A549 (cell line): Measurements from ENCODE around the gene ODAD3. TPM values are rescaled to one million over a fixed set of nuclear protein-coding genes. Genes with fewer than 3 reads are reported as not detected.

Experiments used
- ATAC-seq, 2 experiments: fragments of 200-7000 bp in 1 of 2; fragments of >200 bp in 1 of 2; cut with Nextera tagmentation in 1 of 2; cut with Tn5 transposase in 1 of 2; 3 replicates each; pipeline versions ENCODE4 v1.8.0 to v1.9.1; 2018 to 2020; ENCODE audit warnings: mild to moderate bottlenecking in 1 of 2, moderate library complexity in 1 of 2
- CTCF ChIA-PET: fragments of 300-600 bp; sonication (Branson Sonifier 250); formaldehyde crosslinking; extraction: SDS; loops from one replicate; lab custom pipeline; 2021; ENCODE audit warnings: antibody characterized with exemption, inconsistent platforms; lab: Yijun Ruan, JAX
- POLR2A ChIA-PET: fragments of 350-600 bp; formaldehyde crosslinking; extraction: SDS; loops from one replicate; lab custom pipeline; 2021; ENCODE audit warnings: antibody characterized with exemption, inconsistent platforms; lab: Yijun Ruan, JAX
- DNase-seq, 2 experiments: peaks; one replicate each; pipeline versions ENCODE4 v3.0.0 to v3.0.0-alpha.2; 2011 to 2016; ENCODE audit warnings: low read depth in 1 of 2, low spot score in 1 of 2
- FAIRE-seq: peaks from 2 replicates; lab custom pipeline; 2011; peaks lifted over from hg19 to GRCh38; lab: Jason Lieb, UNC
- H3K27ac ChIP-seq, 2 experiments: fragments of >200 bp; sonication (Bioruptor Twin); formaldehyde crosslinking; 3 replicates each; pipeline ENCODE4 v1.5.1; 2016 to 2017
- H3K4me1 ChIP-seq: fragments of >200 bp; sonication (Bioruptor Twin); formaldehyde crosslinking; 3 replicates; pipeline ENCODE4 v1.6.1; 2016
- H3K4me2 ChIP-seq: fragments of >200 bp; sonication (Bioruptor Twin); formaldehyde crosslinking; 3 replicates; pipeline ENCODE4 v1.6.1; 2016
- H3K4me3 ChIP-seq: fragments of >200 bp; sonication (Bioruptor Twin); formaldehyde crosslinking; 3 replicates; pipeline ENCODE4 v1.5.1; 2016
- H3K9me3 ChIP-seq: fragments of >200 bp; sonication (Bioruptor Twin); formaldehyde crosslinking; 3 replicates; pipeline ENCODE4 v1.6.1; 2016
- CBX8 ChIP-seq: fragments of 200-600 bp; sonication (generic); IDR thresholded peaks from 2 replicates; pipeline ENCODE4 v1.6.1; 2016
- CHD4 ChIP-seq: fragments of 200-600 bp; sonication (generic); IDR thresholded peaks from 2 replicates; pipeline ENCODE4 v1.6.1; 2016; ENCODE audit warnings: antibody characterized with exemption, mild to moderate bottlenecking, borderline replicate concordance
- E2F6 ChIP-seq: IDR thresholded peaks from 2 replicates; pipeline ENCODE4 v1.6.1; 2012; ENCODE audit warnings: low read depth, borderline replicate concordance
- EHF ChIP-seq: fragments of 250-450 bp; sonication (Bioruptor Pico); IDR thresholded peaks from 2 replicates; pipeline ENCODE4 v1.5.0; 2020; ENCODE audit warnings: mild to moderate bottlenecking
- ELK1 ChIP-seq: fragments of 150-350 bp; IDR thresholded peaks from 2 replicates; pipeline ENCODE4 v1.6.1; 2014; ENCODE audit warnings: low read depth, mild to moderate bottlenecking, low read length
- FOSB ChIP-seq: fragments of 250-450 bp; sonication (Bioruptor Pico); IDR thresholded peaks from 2 replicates; pipeline ENCODE4 v1.5.0; 2020; ENCODE audit warnings: mild to moderate bottlenecking, moderate library complexity
- FOXS1 ChIP-seq: fragments of 250-450 bp; sonication (Bioruptor Pico); IDR thresholded peaks from 2 replicates; pipeline ENCODE4 v1.5.0; 2020; ENCODE audit warnings: mild to moderate bottlenecking, moderate library complexity
- HDAC2 ChIP-seq: fragments of 200-600 bp; sonication (generic); IDR thresholded peaks from 2 replicates; pipeline ENCODE4 v1.6.1; 2016
- HEYL ChIP-seq: fragments of 250-450 bp; sonication (Bioruptor Pico); IDR thresholded peaks from 2 replicates; pipeline ENCODE4 v1.8.0; 2021; ENCODE audit warnings: mild to moderate bottlenecking, moderate library complexity
- JUN ChIP-seq, 2 experiments: fragments of >200 bp; sonication (Bioruptor Twin); formaldehyde crosslinking; IDR thresholded peaks; 2 replicates in 1 of 2; 3 replicates in 1 of 2; pipeline ENCODE4 v1.6.1; 2016 to 2017
- JUNB ChIP-seq: fragments of >200 bp; sonication (Bioruptor Twin); formaldehyde crosslinking; IDR thresholded peaks from 2 replicates; pipeline ENCODE4 v1.6.1; 2016
- KDM1A ChIP-seq: fragments of 200-600 bp; sonication (generic); IDR thresholded peaks from 2 replicates; pipeline ENCODE4 v1.6.1; 2016; ENCODE audit warnings: low read depth, mild to moderate bottlenecking
- MAFK ChIP-seq: fragments of 450-650 bp; IDR thresholded peaks from 2 replicates; pipeline ENCODE4 v1.6.1; 2014; ENCODE audit not compliant: partially characterized antibody
- MYC ChIP-seq: IDR thresholded peaks from 2 replicates; pipeline ENCODE4 v1.6.1; 2012; ENCODE audit warnings: mild to moderate bottlenecking, inconsistent platforms, low read length, improper control_type of control experiment, borderline replicate concordance
- NPAS2 ChIP-seq: fragments of 250-450 bp; sonication (Bioruptor Pico); IDR thresholded peaks from 2 replicates; pipeline ENCODE4 v1.8.0; 2022; ENCODE audit warnings: mild to moderate bottlenecking, moderate library complexity, borderline replicate concordance
- RARB ChIP-seq: fragments of 250-450 bp; sonication (Bioruptor Pico); IDR thresholded peaks from 2 replicates; pipeline ENCODE4 v1.8.0; 2021; ENCODE audit warnings: mild to moderate bottlenecking, moderate library complexity
- SREBF2 ChIP-seq: fragments of 450-650 bp; IDR thresholded peaks from 2 replicates; pipeline ENCODE4 v1.6.1; 2014; ENCODE audit warnings: mild to moderate bottlenecking, moderate library complexity
- TP53 ChIP-seq: fragments of 250-450 bp; sonication (Bioruptor Pico); IDR thresholded peaks from 2 replicates; pipeline ENCODE4 v1.5.0; 2021; ENCODE audit warnings: mild to moderate bottlenecking, moderate library complexity
- ZSCAN20 ChIP-seq: fragments of 250-450 bp; sonication (Bioruptor Pico); IDR thresholded peaks from 2 replicates; pipeline ENCODE4 v1.8.0; 2022; ENCODE audit warnings: mild to moderate bottlenecking, moderate library complexity
- WGBS: methylation state at CpG from one replicate; pipeline ENCODE4 v1.1.6; 2017; ENCODE audit errors: missing lambda C conversion rate; 5-methylcytosine and 5-hydroxymethylcytosine counted together
- polyA plus RNA-seq, 4 experiments: library from polyadenylated mRNA; depleted of rRNA in 3 of 4; stranded (reverse); fragments of >200 nt; fragmentation: RNase III in 1 of 4; extraction: RNeasy Plus Mini Kit Qiagen cat#74134 plus additional on column Dnase treatment in 1 of 4; gene quantifications; 2 replicates in 3 of 4; 3 replicates in 1 of 4; pipeline ENCODE4 v1.2.3, GENCODE V29; 2011 to 2017
- TF ChIP-seq, protein P1 (sequence below): fragments of >200 bp; sonication (Bioruptor Twin); formaldehyde crosslinking; IDR thresholded peaks from 3 replicates; pipeline ENCODE4 v1.6.1; 2016
- TF ChIP-seq, protein P2 (sequence below): fragments of 250-450 bp; sonication (Bioruptor Pico); IDR thresholded peaks from 2 replicates; pipeline ENCODE4 v1.5.0; 2020; ENCODE audit warnings: low read depth, mild to moderate bottlenecking, moderate library complexity

Gene ODAD3
- polyA plus RNA-seq, 2 of the 4 experiments (the other 2 are of a cell fraction) = 0.70 to 0.99 TPM

DNA sequence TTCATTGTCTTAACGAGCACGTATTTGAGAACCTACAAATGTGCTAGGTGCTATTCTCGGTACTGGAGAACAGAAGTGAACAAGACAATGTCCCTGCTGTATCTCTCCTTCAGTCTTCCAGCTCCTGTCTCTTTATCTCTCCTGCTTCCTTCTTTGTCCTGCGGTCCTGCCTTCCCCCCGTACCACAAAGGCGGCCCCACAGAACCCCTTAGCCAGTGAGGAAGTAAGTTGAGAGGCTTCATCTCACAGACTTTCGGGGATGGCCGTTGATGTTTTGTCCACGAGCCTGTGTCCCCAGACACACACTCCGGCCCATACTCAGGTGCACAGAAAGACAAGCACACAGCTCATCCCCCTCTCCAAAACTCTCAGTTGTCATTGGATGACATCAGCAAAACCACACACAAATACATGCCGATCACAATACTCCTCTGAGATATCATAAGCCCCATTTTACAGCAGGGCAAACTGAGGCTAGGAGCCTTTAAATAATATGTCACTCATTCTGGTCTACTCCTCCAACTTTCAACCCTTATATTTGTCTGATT is 61.0 kb downstream of the ODAD3 start:
- no peak for FAIRE-seq
- H3K27ac ChIP-seq = peak overlapping the region; percentile 92 to 93; a peak in 5 of 6 replicates

DNA sequence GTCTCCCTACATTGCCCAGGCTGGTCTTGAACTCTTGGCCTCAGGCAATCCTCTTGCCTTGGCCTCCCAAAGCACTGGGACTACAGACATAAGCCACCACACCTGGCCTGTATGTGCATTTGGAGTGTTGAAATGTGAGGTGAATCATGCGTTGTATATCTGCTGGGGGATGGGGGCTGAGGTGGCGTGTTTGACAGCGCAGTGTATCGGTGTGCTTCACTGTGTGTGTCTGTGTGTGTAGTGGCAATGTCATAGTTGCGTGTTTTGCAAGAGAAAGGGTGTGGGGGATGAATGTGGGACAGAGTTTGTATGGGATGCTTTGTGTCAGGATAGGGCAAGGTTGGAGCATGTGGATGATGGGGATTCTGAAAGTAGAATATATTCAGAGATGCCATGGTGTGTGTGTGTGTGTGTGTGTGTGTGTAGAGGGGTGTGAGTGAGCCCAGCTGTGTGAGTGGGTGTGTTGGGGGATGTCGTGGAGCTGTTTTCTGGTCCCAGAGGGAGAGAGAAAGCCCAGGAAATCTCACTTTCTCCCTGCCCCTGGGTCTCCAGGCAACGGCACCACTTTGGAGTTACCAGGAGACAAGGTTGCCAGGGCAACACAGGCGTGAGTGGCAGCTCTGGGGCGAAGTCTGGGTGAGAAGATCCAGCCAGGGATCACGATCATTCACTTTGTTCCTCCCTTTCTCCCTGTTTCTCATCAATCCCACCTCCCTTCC is 61.6 kb downstream of the ODAD3 start:
- peaks cover 34% of the 10 kb centered on the region for H3K4me1 ChIP-seq
- CTCF ChIA-PET = interaction anchor here (0.7 to 2.8 kb wide), 3 partner anchors 8 to 109 kb away, joined by 3 to 9 read pairs (median 3); no protein-coding TSS in a partner anchor
- no peak overlapping the region for H3K27ac ChIP-seq
- ATAC-seq = no peak
- POLR2A ChIA-PET = interaction anchor here (1.9 kb wide), 3 partner anchors 12 to 156 kb away, joined by 5 to 32 read pairs (median 9); partner anchors contain the start of gene ECSIT
- DNase-seq = no peak
- no peak overlapping the region for H3K4me3 ChIP-seq
- TF ChIP-seq, protein P1, sequence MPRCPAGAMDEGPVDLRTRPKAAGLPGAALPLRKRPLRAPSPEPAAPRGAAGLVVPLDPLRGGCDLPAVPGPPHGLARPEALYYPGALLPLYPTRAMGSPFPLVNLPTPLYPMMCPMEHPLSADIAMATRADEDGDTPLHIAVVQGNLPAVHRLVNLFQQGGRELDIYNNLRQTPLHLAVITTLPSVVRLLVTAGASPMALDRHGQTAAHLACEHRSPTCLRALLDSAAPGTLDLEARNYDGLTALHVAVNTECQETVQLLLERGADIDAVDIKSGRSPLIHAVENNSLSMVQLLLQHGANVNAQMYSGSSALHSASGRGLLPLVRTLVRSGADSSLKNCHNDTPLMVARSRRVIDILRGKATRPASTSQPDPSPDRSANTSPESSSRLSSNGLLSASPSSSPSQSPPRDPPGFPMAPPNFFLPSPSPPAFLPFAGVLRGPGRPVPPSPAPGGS = no peak
- FAIRE-seq = no peak
- H3K9me3 ChIP-seq = no peaks in the 10 kb centered on the region
- H3K4me2 ChIP-seq = peak overlapping the region; percentile 93
- WGBS = 46% methylated on average over 10 of the region's 10 CpGs

More for the DNA sequence above, 61.0 kb downstream of the ODAD3 start:
- Histone ChIP-seq H3K9me3 (no peaks in the 10 kb centered on the region), H3K4me2 (peak overlapping the region; percentile 93), H3K4me1 (peaks cover 40% of the 10 kb centered on the region), H3K4me3 (peak overlapping the region; percentile 47)
- POLR2A ChIA-PET = interaction anchor here (0.9 to 2.3 kb wide), 12 partner anchors 11 to 210 kb away, joined by 3 to 32 read pairs (median 10); partner anchors contain the start of genes CCDC159, ECSIT, ODAD3 and PRKCSH
- CTCF ChIA-PET = interaction anchor here (0.7 to 4.9 kb wide), 6 partner anchors 8 to 112 kb away, joined by 3 to 28 read pairs (median 6); partner anchors contain the start of gene TSPAN16
- WGBS = 60% methylated on average over 11 of the region's 11 CpGs
- no peak for DNase-seq
- TF ChIP-seq RARB (CRISPR knock-in tag) (no peak), KDM1A (peak; percentile 99), CBX8 (no peak), CHD4 (peak; percentile 89), FOSB (CRISPR knock-in tag) (no peak), SREBF2 (no peak), E2F6 (no peak), FOXS1 (CRISPR knock-in tag) (no peak), MAFK (no peak), ZSCAN20 (no peak), MYC (no peak), NPAS2 (CRISPR knock-in tag) (no peak), TP53 (0 out of 2 replicates have a peak, but pooled peaks have one; percentile 3), HDAC2 (peak; percentile 98), EHF (CRISPR knock-in tag) (no peak)
- TF ChIP-seq, all 56 proteins: peak for 4
- ATAC-seq = no peak

GRCh38 chr19:11370744-11371143 is 64.2 kb downstream of the ODAD3 start:
- ChIA-PET CTCF (no interaction called here), POLR2A (no interaction called here)
- Histone ChIP-seq H3K4me1 (peaks cover 11% of the 10 kb centered on the region), H3K4me2 (no peak overlapping the region), H3K4me3 (no peak overlapping the region), H3K9me3 (no peaks in the 10 kb centered on the region), H3K27ac (no peak overlapping the region)
- TF ChIP-seq FOXS1 (CRISPR knock-in tag) = no peak
- TF ChIP-seq TP53 = no peak
- no peak for TF ChIP-seq FOSB (CRISPR knock-in tag)
- no peak for TF ChIP-seq ELK1
- TF ChIP-seq HEYL (CRISPR knock-in tag) = no peak
- TF ChIP-seq, protein P2, sequence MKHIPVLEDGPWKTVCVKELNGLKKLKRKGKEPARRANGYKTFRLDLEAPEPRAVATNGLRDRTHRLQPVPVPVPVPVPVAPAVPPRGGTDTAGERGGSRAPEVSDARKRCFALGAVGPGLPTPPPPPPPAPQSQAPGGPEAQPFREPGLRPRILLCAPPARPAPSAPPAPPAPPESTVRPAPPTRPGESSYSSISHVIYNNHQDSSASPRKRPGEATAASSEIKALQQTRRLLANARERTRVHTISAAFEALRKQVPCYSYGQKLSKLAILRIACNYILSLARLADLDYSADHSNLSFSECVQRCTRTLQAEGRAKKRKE (CRISPR knock-in tag) = no peak
- TF ChIP-seq JUNB = no peak
- no peak for TF ChIP-seq CHD4
- TF ChIP-seq JUN (IDR thresholded peaks at IDR 0.05) = no peak
- 81% methylated on average over 2 of the region's 2 CpGs for WGBS
- DNase-seq (no peak), FAIRE-seq (no peak), ATAC-seq (no peak)
